Measurements from ENCODE around the gene EDC4.

DNA sequence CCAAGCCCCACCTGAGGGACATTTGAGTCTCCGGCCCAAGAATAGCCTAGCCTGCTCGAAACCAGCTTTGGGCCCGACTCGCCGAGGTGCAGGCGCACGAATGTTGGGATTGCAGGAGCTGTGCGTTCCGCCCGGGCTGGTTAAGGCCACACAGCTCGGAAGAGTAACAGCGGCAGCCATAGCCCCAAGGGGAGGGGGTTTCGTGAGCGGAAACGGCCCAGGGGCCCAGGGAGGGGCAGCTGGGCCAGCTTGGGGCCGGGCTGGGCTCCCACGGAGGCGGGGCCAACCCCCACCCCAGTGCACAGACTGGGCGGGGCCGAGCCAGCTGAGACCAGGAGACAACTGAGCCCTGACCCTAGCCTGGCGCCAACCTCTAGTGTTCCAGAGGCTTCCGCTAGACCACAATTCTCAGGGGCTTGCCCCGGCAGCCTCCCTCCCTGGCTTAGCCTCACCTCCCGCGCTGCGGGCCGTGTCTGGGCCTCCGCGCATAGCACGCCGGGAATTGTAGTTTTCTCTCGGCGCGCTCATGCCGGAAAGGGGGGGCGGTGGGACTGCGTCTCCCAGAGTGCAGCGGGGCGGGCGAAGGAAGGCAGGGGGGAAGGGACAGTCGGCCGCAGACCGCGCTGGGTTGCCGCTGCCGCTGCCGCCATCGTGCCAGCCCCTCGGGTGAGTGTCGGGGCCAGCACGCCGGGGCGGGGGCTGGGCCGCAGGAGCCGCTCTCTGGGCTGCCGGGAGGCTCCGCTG is 26.4 kb upstream of the EDC4 start, which contains the start of gene NUTF2:
- TF ChIP-seq CTCF (conservative IDR thresholded peaks at IDR 0.05; ENCODE audit: low read depth, low read length) (no peak), EZH2 (IDR thresholded peaks at IDR 0.05; ENCODE audit: borderline replicate concordance, low read depth, low read length, poor library complexity, severe bottlenecking) (no peak)

All from A673 (cell line).